CD4-positive, alpha-beta T cell (primary cell): ENCODE data around the gene NOS1AP. TPM values are rescaled to one million over a fixed set of nuclear protein-coding genes. Genes with fewer than 3 reads are reported as not detected.

Experiments
- ATAC-seq: fragments of 200-7000 bp; cut with Tn5 transposase; one replicate; pipeline ENCODE4 v1.10.0; 2022; ENCODE audit warnings: mild to moderate bottlenecking; ENCODE audit not compliant: poor library complexity
- CTCF ChIA-PET: fragments of 350-600 bp; sonication (Branson Sonifier 250); formaldehyde crosslinking; loops from one replicate; lab custom pipeline; 2021; ENCODE audit warnings: antibody characterized with exemption, inconsistent platforms; lab: Charles Lee
- POLR2A ChIA-PET: fragments of 350-600 bp; sonication (Branson Sonifier 250); formaldehyde crosslinking; loops from one replicate; lab custom pipeline; 2021; ENCODE audit warnings: antibody characterized with exemption, inconsistent platforms; lab: Charles Lee
- DNase-seq, 14 experiments: peaks; one replicate each; pipeline ENCODE4 v3.0.0-alpha.2; 2013 to 2020; ENCODE audit warnings: mixed read lengths in 2 of 14
- H3K27ac ChIP-seq, 2 donors: one replicate each; pipeline versions ENCODE4 v1.5.1 to v1.7.0; 2013; ENCODE audit warnings: low read length in 2 of 2, low read depth in 1 of 2, mild to moderate bottlenecking in 1 of 2
- H3K27me3 ChIP-seq, 2 experiments: 1 replicate in 1 of 2; 2 replicates in 1 of 2; pipeline versions ENCODE4 v1.6.1 to v1.7.0; 2013; ENCODE audit warnings: low read length in 2 of 2, control low read depth in 1 of 2, mild to moderate bottlenecking in 1 of 2, moderate library complexity in 1 of 2; ENCODE audit not compliant: insufficient read depth in 2 of 2, control insufficient read depth in 1 of 2
- H3K36me3 ChIP-seq: one replicate; pipeline ENCODE4 v1.6.1; 2013; ENCODE audit warnings: low read length, control low read depth; ENCODE audit not compliant: insufficient read depth
- H3K4me1 ChIP-seq: one replicate; pipeline ENCODE4 v1.6.1; 2013; ENCODE audit warnings: low read length, control low read depth; ENCODE audit not compliant: insufficient read depth
- H3K4me3 ChIP-seq: one replicate; pipeline ENCODE4 v1.5.1; 2013; ENCODE audit warnings: mild to moderate bottlenecking, low read length, moderate library complexity
- H3K9me3 ChIP-seq, 2 experiments: 1 replicate in 1 of 2; 2 replicates in 1 of 2; pipeline versions ENCODE4 v1.6.1 to v1.7.0; 2013; ENCODE audit warnings: low read length in 2 of 2, mild to moderate bottlenecking in 2 of 2, control low read depth in 1 of 2, moderate library complexity in 1 of 2; ENCODE audit not compliant: control insufficient read depth in 1 of 2, insufficient read depth in 1 of 2
- H3K27ac Mint-ChIP-seq: one replicate; pipeline ENCODE4 v1.8.0; 2020; ENCODE audit warnings: mixed read lengths
- H3K27me3 Mint-ChIP-seq: one replicate; pipeline ENCODE4 v1.8.0; 2021; ENCODE audit warnings: mixed read lengths
- H3K36me3 Mint-ChIP-seq: one replicate; pipeline ENCODE4 v1.8.0; 2021; ENCODE audit warnings: low read depth, mixed read lengths
- H3K4me1 Mint-ChIP-seq: one replicate; pipeline ENCODE4 v1.8.0; 2021; ENCODE audit warnings: low read depth, mixed read lengths
- H3K4me3 Mint-ChIP-seq: one replicate; pipeline ENCODE4 v1.8.0; 2020; ENCODE audit warnings: mild to moderate bottlenecking, mixed read lengths
- H3K9me3 Mint-ChIP-seq: one replicate; pipeline ENCODE4 v1.8.0; 2020; ENCODE audit warnings: mixed read lengths
- CTCF ChIP-seq: fragments of 200-600 bp; IDR thresholded peaks from one replicate; pipeline ENCODE4 v1.8.0; 2022; ENCODE audit warnings: antibody characterized with exemption, mild to moderate bottlenecking
- intact Hi-C, 2 experiments: fragments of 100-400 bp; cut with DNase I in 1 of 2; cut with micrococcal nuclease in 1 of 2; formaldehyde crosslinking; loops; one replicate each; pipeline versions ENCODE4 v1.15.1 to v1.9.0; 2023 to 2025; cut with DNase I, micrococcal nuclease
- total RNA-seq, 174 experiments: library from RNA in 2 of 174; stranded (reverse) in 2 of 174; gene quantifications; one replicate each; pipeline ENCODE4 v1.2.3 and lab custom pipeline; 2021 to 2026

Gene NOS1AP
- total RNA-seq, 2 experiments from 2014 or later = not detected

- H3K4me1 ChIP-seq = no peaks in the 10 kb centered on the region
- ChIA-PET POLR2A (no interaction called here), CTCF (no interaction called here)
- no peak for TF ChIP-seq CTCF
- DNase-seq = no peak
- H3K27ac ChIP-seq = no peak overlapping the region
- no peaks in the 10 kb centered on the region for H3K36me3 ChIP-seq
- Mint-ChIP-seq H3K27ac (no peak overlapping the region), H3K36me3 (no peaks in the 10 kb centered on the region), H3K9me3 (no peaks in the 10 kb centered on the region), H3K27me3 (peaks cover 24% of the 10 kb centered on the region), H3K4me3 (no peak overlapping the region), H3K4me1 (no peaks in the 10 kb centered on the region)
- H3K4me3 ChIP-seq = no peak overlapping the region
- intact Hi-C loops = no loop called here
- no peak for ATAC-seq
- peaks cover 1 to 2% of the 10 kb centered on the region in 2 experiments for H3K27me3 ChIP-seq
- no peaks in the 10 kb centered on the region for H3K9me3 ChIP-seq
Measured at GRCh38 chr1:162406811-162407210, 337.3 kb downstream of the NOS1AP start.

GRCh38 chr1:162407539-162407938 is 338.0 kb downstream of the NOS1AP start:
- Histone ChIP-seq H3K27ac (no peak overlapping the region), H3K4me3 (no peak overlapping the region), H3K27me3 (peaks cover 5 to 8% of the 10 kb centered on the region in 2 experiments), H3K9me3 (no peaks in the 10 kb centered on the region), H3K36me3 (no peaks in the 10 kb centered on the region), H3K4me1 (no peaks in the 10 kb centered on the region)
- no peaks in the 10 kb centered on the region for H3K36me3 Mint-ChIP-seq
- POLR2A ChIA-PET = no interaction called here
- no peak overlapping the region for H3K4me3 Mint-ChIP-seq
- intact Hi-C loops = no loop called here
- no peak for TF ChIP-seq CTCF
- no peak for ATAC-seq
- peaks cover 23% of the 10 kb centered on the region for H3K27me3 Mint-ChIP-seq
- H3K9me3 Mint-ChIP-seq = no peaks in the 10 kb centered on the region
- CTCF ChIA-PET = no interaction called here
- no peak for DNase-seq
- H3K27ac Mint-ChIP-seq = no peak overlapping the region
- no peaks in the 10 kb centered on the region for H3K4me1 Mint-ChIP-seq

GRCh38 chr1:162412002-162412401 is 342.5 kb downstream of the NOS1AP start, which contains the start of gene SH2D1B:
TSS of gene SH2D1B (minus strand) at chr1:162412136. CDS start at chr1:162412016, 120 bp downstream.
- H3K9me3 ChIP-seq = no peaks in the 10 kb centered on the region
- Mint-ChIP-seq H3K4me1 (no peaks in the 10 kb centered on the region), H3K9me3 (no peaks in the 10 kb centered on the region), H3K27me3 (peaks cover 37% of the 10 kb centered on the region), H3K36me3 (no peaks in the 10 kb centered on the region), H3K27ac (no peak within 1 kb of the TSS), H3K4me3 (no peak within 1 kb of the TSS)
- no peak for TF ChIP-seq CTCF
- H3K4me1 ChIP-seq = no peaks in the 10 kb centered on the region
- ChIA-PET CTCF (no interaction called here), POLR2A (no interaction called here)
- no peak within 1 kb of the TSS for H3K27ac ChIP-seq
- H3K27me3 ChIP-seq = peaks cover 8 to 10% of the 10 kb centered on the region in 2 experiments
- ATAC-seq (no peak), DNase-seq (peak in 1 of 14 experiments; percentile 16)
- intact Hi-C loops = no loop called here
- H3K4me3 ChIP-seq = no peak within 1 kb of the TSS
- no peaks in the 10 kb centered on the region for H3K36me3 ChIP-seq
